ENCODE measurements around the gene CPED1.
"Not testable (repeated sequence)": the region's sequence is repeated elsewhere in the genome, so short reads cannot be mapped to it uniquely, and the experiment has no call there.

Gene CPED1

DNA sequence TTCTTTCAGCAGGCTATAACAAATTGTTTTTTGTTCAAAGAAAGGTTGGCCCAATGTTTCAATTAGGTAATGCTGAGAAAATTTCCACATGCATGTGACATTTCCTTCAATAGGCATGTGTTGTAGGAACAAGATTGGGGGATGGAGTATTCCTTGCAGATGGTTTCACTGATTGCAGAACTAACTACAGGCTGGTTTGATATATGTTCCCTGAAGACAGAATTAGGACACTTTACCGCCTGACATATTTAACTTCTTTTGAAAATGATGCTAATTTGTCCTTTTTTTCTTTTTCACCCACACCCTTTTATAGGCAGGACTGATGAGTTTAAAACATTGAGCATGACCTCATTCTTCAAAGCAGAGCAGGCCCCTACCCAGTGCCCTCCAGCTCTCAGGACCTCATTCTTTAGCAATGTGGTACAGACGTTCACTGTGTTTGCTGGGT lies 163.3 kb downstream of the CPED1 start:
- DNase-seq (ENCODE audit: low read depth) = no peak

- no peak for DNase-seq (ENCODE audit: low read depth)
Observed at GRCh38 chr7:121153411-121153810, 164.9 kb downstream of the CPED1 start.

- DNase-seq (ENCODE audit: low read depth) = no peak
Observed at GRCh38 chr7:121153995-121154394, 165.5 kb downstream of the CPED1 start.

GRCh38 chr7:121156825-121157224 lies 168.3 kb downstream of the CPED1 start:
- no peak for DNase-seq (ENCODE audit: low read depth)

DNA sequence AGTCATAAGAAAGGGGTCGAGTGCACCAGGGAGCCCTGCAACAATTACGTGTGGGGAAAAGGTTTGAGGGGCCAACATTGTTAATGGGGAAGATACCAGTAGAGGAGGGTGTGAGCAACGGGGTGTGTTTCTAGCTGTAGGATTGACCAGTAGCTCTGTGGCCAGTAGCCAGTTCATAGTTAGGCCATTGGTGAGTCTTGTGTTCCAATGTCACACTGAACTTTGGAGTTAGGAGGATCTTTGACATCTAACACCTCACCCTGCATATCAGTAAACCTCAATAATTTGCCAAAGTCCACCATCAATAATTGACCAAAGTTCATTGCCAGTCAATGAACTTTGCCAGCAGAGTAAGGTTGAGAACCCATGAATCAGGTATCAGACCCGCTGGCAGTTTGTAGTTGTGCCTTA lies 168.8 kb downstream of the CPED1 start:
- no peak for DNase-seq (ENCODE audit: low read depth)

- DNase-seq (ENCODE audit: low read depth) = no peak
Observed at GRCh38 chr7:121157885-121158590, 169.5 kb downstream of the CPED1 start.

DNA sequence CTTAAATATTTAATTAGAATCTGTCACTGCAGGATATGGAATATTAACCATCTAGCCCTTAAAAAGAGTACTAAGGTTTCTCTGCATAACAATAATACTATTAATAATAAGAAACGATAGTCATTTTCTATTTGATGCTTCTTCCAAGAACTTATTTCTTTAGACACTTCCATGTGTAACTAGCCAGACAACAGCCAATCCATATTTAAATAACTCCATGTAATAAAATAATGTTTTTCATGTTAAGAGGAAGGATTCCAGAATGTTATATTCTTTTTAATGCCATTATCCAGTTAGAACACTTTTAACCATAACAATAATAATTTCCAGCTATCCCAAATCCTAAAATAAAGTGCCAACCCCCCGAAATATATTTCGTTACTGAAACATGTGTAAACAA lies 170.2 kb downstream of the CPED1 start:
- no peak for DNase-seq (ENCODE audit: low read depth)

DNA sequence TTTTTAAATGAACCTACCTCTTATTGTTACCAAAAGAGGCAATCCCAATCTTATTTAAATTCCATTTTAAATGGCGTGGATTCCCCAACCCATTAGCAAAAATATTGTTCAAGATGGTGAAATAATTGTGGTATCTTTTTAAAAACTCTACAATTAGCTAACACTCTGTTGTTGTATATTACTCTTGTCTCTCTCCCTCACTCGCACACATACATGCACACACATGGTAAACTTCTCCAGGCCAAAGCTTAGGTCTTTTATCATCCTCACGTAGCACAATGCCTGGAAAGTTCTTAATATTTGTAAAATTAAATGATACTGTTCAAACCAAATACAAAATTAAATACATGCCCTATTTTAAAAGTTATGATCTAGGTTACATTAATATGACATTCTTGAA lies 171.0 kb downstream of the CPED1 start:
- DNase-seq (ENCODE audit: low read depth) = no peak

DNA sequence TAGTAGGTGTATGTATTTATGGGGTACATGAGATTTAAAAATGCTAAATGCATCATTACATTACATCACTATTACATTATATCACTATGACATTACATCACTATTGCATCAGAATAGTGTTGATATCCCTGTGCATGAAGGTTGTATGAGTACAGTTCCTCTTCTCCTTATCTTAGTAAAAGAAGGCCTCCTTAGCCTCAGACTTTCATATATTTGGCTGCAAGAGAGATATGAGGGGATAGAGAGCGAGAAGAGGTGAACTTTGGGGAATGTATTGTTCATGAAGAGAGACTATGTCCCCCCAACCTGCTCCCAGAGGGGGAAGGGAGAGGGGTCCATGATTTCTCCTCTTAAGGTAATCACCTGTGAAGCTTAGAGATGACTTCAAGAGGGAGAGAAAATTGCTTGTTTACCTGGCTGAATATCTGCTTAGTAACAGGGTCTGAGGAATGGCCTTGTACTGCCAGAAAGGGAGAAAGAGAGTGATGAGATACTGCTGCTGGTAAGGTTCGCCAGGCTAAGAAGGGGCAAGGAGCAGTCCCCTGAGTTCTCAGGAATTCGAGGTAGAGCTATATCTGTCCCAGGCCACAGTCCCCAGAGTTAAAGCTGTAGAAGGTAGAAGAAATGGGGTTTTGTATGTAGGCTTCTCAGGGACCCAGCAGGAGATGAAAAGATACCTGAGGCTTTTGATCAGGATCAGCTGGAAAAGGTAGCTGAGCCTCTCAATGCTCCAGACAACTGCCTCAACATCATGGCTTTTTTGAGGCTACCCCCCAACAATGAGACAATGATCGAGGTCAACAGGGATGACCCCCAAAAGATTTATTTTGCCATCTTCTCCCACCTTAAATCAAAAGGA lies 171.9 kb downstream of the CPED1 start:
- DNase-seq (ENCODE audit: low read depth) = no peak

DNA sequence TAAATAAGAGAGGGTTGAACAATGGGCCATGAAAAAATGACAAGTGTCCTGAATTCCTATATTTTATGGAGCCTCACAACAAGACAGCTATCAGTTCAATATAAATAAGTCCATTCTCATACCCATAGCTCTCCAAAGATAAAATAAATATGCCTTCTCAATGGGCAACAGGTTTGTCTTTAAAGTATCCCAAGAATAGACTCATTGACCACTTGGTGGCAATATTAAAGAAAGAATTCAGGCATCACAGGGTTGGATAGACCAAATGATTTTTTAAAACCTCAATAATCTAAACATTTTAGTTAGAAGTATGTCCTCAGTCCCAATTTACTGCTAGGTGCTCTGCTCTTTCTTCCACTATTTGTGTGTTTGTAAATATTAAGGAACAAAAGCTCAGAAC lies 175.2 kb downstream of the CPED1 start:
- DNase-seq (ENCODE audit: low read depth) = no peak

DNA sequence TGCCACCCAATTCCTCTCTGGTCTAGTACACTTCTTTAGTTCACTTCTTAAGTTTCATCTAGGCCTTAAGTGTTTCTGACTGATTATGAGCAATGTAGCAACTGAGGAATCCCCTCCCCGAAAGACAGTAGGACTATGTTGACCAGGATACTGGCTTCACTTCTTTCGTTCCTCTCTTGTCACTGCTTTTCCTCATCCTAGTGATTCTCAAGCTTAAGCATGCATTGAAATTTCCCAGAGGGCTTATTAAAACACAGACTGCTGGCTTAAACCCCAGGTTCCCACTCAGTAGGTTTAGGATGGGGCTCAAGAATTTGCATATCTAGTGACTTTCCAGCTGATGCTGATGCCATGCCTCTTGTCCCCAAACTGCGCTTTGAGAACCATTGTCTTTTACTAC lies 175.7 kb downstream of the CPED1 start:
- no peak for DNase-seq (ENCODE audit: low read depth)

DNA sequence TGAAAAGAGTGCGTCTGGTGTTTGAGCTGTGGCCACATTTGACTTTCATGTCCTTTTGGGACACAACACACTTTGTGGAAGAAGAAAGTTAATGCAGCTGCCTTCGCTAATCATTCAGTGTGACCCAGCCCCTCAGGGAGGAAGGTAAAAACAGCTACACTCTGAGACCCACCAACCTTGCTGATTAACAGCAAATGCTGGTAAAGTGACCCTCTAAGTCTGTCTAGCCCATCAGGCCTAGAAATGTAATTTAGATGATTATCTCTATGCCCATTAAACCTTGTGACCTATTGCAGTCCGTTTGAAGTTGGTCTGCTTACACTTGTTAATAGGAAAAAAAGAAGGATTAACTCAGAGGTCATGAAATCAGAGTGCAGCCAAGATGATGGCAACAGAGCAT lies 178.4 kb downstream of the CPED1 start:
- no peak for DNase-seq (ENCODE audit: low read depth)

GRCh38 chr7:121167971-121168370 lies 179.5 kb downstream of the CPED1 start:
- DNase-seq (ENCODE audit: low read depth) = no peak

GRCh38 chr7:121169469-121169868 lies 181.0 kb downstream of the CPED1 start:
- no peak for DNase-seq (ENCODE audit: low read depth)

DNA sequence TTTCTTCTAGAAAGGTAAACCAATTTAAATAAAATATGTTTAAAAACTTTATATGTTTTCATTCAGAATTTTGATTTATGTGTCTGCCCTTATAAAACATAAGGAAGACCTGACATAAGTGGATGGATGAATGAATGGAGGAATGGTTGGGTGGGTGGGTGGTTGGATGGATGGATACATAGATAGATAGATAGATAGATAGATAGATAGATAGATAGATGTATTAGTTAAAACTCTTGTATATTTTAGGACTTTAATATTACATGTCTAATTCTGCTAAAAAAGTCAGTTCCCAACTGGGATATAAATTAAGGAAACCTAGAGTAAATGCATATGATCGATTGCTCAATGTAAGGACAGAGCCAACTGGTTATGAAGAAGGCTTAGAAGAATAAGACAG lies 184.0 kb downstream of the CPED1 start:
- DNase-seq (ENCODE audit: low read depth) = no peak

GRCh38 chr7:121175826-121176225 lies 187.3 kb downstream of the CPED1 start:
- DNase-seq (ENCODE audit: low read depth) = no peak

- no peak for DNase-seq (ENCODE audit: low read depth)
Observed at GRCh38 chr7:121178452-121178851, 189.9 kb downstream of the CPED1 start.

GRCh38 chr7:121178869-121179497 lies 190.5 kb downstream of the CPED1 start:
- no peak for DNase-seq (ENCODE audit: low read depth)

DNA sequence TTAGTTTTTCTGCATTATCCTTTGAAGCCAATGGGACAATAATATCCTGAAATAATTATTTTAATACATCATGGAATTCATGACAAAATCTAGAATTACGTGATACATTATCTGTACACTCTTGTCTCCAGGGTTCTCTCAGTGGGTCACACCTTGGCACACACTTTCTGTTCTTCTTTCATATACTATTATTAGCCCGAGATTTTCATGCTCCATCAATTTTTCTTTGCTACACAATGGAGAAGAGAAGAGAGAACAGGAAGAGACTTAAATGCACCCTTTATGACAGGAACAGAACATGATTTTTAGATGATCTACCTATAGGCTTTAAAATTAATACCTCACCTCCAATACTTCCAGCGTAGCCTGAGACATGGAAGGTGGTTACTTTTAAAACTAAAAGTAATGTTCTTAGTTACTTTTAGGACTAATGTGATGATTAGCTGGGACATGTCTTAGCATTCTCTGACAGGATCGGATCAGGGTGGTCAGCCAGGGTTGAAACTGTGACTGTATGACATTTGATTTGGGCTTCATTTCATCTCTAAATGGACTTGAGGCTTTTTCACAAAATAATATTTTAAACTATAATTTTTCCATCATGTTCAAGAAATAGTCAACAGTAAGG lies 192.0 kb downstream of the CPED1 start:
- DNase-seq (ENCODE audit: low read depth) = no peak

DNA sequence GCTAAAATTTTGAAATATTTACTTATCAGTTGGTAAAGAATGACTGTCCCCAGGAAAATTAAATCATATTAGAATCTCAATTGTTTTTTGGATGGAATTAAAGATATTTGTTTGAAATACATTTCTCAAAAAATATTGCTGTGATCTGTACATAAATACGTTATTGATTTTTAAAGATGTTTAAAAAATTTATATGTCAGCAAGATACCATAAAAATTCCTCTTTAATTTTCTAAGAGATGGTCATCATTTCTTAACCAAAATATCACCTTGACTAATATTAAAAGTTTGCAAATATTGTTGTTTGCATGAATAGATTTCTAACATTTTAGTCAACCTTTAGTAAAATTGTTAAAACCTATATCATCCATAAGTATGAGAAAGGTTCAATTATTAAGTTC lies 192.8 kb downstream of the CPED1 start:
- DNase-seq (ENCODE audit: low read depth) = no peak

- DNase-seq (ENCODE audit: low read depth) = no peak
Observed at GRCh38 chr7:121182281-121182680, 193.8 kb downstream of the CPED1 start.

DNA sequence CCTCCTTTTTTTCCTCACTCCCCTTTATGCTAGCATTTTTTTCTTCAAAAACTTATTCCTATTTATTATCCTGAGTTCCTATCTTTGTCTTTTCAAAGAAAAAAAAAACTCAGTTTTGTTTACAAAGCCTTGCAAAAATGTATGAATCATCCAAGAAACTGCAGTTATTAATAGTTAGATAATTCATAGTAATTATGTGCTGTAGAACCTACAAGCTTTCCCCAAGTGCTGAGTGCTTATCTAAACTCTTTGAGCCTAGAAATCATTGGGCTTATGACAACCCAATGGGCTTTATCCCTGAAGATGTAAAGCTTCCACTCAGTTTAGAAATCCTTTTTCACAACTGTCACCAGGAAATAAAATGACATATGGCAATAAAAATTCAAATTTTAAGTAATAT lies 194.4 kb downstream of the CPED1 start:
- DNase-seq (ENCODE audit: low read depth) = no peak

GRCh38 chr7:121183883-121184282 lies 195.4 kb downstream of the CPED1 start:
- DNase-seq (ENCODE audit: low read depth) = not testable (repeated sequence)

Data from stimulated activated CD8-positive, alpha-beta memory T cell treated with anti-CD3 and anti-CD28 coated beads, Interleukin-12 subunit alpha, Interleukin-12 subunit beta, amount 100 ng/mL, for 1 hour (primary cell).